OCI-LY7 (cell line): ENCODE data around the gene ARHGEF1. TPM values are rescaled to one million over a fixed set of nuclear protein-coding genes. Genes with fewer than 3 reads are reported as not detected.

ENCODE experiments used
- BruUV-seq: library from RNA; stranded (reverse); fragments of 400-500 nt; replicated peaks from 2 replicates; lab custom pipeline; 2021; lab: Mats Ljungman, UMichigan
- CTCF ChIA-PET: fragments of 300-600 bp; sonication (Branson Sonifier 250); formaldehyde crosslinking; loops from one replicate; lab custom pipeline; 2022; ENCODE audit warnings: antibody characterized with exemption; ENCODE audit not compliant: unreplicated experiment; lab: Charles Lee
- POLR2A ChIA-PET: fragments of 300-600 bp; sonication (Branson Sonifier 250); formaldehyde crosslinking; loops from one replicate; lab custom pipeline; 2022; ENCODE audit warnings: antibody characterized with exemption; lab: Charles Lee
- DNase-seq: peaks from one replicate; pipeline ENCODE4 v3.0.0-alpha.2; 2015; ENCODE audit warnings: low spot score
- H2AFZ ChIP-seq: fragments of 200-600 bp; sonication (generic), shearing (Covaris generic); 2 replicates; pipeline ENCODE4 v1.6.1; 2014; ENCODE audit warnings: mild to moderate bottlenecking, antibody characterized with exemption, low read length, moderate library complexity
- H3K27ac ChIP-seq: fragments of 200-600 bp; sonication (generic); 2 replicates; pipeline ENCODE4 v1.5.1; 2014; ENCODE audit warnings: mixed run types, low read depth, mild to moderate bottlenecking, moderate library complexity, low read length, inconsistent platforms; ENCODE audit not compliant: poor library complexity, severe bottlenecking
- H3K36me3 ChIP-seq: fragments of 200-600 bp; sonication (generic); 2 replicates; pipeline ENCODE4 v1.6.1; 2014; ENCODE audit warnings: mild to moderate bottlenecking, antibody characterized with exemption, low read length, moderate library complexity, mixed read lengths; ENCODE audit not compliant: insufficient read depth
- H3K4me1 ChIP-seq: fragments of 200-600 bp; sonication (generic); 2 replicates; pipeline ENCODE4 v1.5.1; 2014; ENCODE audit warnings: mild to moderate bottlenecking, low read length; ENCODE audit not compliant: insufficient read depth, poor library complexity, severe bottlenecking
- H3K4me2 ChIP-seq: fragments of 200-600 bp; sonication (generic); 2 replicates; pipeline ENCODE4 v1.6.1; 2014; ENCODE audit warnings: mild to moderate bottlenecking, low read length
- H3K4me3 ChIP-seq: fragments of 200-600 bp; sonication (generic); 2 replicates; pipeline ENCODE4 v1.5.1; 2014; ENCODE audit warnings: mild to moderate bottlenecking, low read depth, low read length; ENCODE audit not compliant: poor library complexity, severe bottlenecking
- H3K79me2 ChIP-seq: fragments of 200-600 bp; sonication (generic); 2 replicates; pipeline ENCODE4 v1.6.1; 2016; ENCODE audit warnings: low read depth, mild to moderate bottlenecking, low read length, moderate library complexity, mixed read lengths; ENCODE audit not compliant: insufficient read depth
- H3K9me2 ChIP-seq: fragments of 200-600 bp; sonication (generic); 2 replicates; pipeline ENCODE4 v1.6.1; 2016; ENCODE audit warnings: mild to moderate bottlenecking, low read length, mixed read lengths; ENCODE audit not compliant: insufficient read depth
- H3K9me3 ChIP-seq: fragments of 200-600 bp; sonication (generic); 2 replicates; pipeline ENCODE4 v1.6.1; 2014; ENCODE audit warnings: mild to moderate bottlenecking, mixed run types, low read length, mixed read lengths
- H4K20me1 ChIP-seq: fragments of 200-600 bp; sonication (generic); 2 replicates; pipeline ENCODE4 v1.6.1; 2014; ENCODE audit warnings: mild to moderate bottlenecking, antibody characterized with exemption, low read length, moderate library complexity, mixed read lengths; ENCODE audit not compliant: insufficient read depth
- EZH2phosphoT487 ChIP-seq: fragments of 200-600 bp; sonication (generic); IDR thresholded peaks from 2 replicates; pipeline ENCODE4 v1.6.1; 2018; ENCODE audit warnings: low read depth, borderline replicate concordance, mild to moderate bottlenecking, mixed run types, antibody characterized with exemption, low read length, moderate library complexity, mixed read lengths
- intact Hi-C: fragments of 100-400 bp; cut with micrococcal nuclease; formaldehyde crosslinking; loops from one replicate; pipeline ENCODE4 v1.10.0; 2022; ENCODE audit not compliant: unreplicated experiment
- total RNA-seq, 2 experiments: library from RNA; depleted of rRNA in 1 of 2; stranded (reverse); fragments of >200 nt in 1 of 2; shearing (Covaris generic) in 1 of 2; gene quantifications; 2 replicates each; pipeline ENCODE4 v1.2.3, GENCODE V29; 2014 to 2022
- TF ChIP-seq, protein P1 (sequence below): fragments of 200-600 bp; sonication (generic); conservative IDR thresholded peaks from 2 replicates; pipeline ENCODE4 v1.5.1; 2014; ENCODE audit warnings: mild to moderate bottlenecking, antibody characterized with exemption, low read length, moderate library complexity, mixed read lengths

The ARHGEF1 gene
- total RNA-seq, 2 experiments from 2014 or later = 96.9 to 297 TPM

DNA sequence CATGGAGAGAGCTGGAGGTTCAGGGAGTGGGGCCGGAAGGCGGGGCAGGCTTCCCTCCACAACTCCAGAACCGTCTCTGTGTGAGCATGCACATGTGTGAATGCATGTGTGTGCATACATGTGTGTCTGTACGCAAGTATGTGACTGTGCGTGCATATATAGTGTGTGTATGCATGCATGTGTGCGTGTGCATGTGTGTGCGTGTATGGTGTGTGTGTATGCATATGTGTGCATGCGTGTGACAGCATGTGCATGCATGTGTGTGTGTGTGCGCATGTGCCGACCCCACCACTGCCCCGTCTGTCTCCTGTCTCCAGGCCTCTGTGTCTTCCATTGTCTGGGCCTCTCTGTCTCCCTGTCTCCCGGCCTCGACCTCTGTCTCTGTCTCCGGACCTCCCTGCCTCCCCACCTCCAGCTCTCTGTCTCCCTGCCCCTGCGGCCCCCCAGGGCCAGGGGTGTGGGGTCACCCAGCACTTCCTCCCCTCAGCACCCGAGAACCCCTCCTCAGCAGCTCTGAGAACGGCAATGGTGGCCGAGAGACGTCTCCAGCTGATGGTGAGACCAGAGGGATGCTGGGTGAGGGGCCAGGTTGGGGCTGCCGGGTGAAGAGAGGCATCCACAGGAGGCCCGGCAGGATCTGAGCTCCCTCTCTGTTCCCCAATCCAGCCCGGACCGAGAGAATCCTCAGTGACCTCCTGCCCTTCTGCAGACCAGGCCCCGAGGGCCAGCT, 22.5 kb downstream of the ARHGEF1 start:
- CTCF ChIA-PET = no interaction called here
- DNase-seq = no peak
- Histone ChIP-seq H3K36me3 (peaks cover 66% of the 10 kb centered on the region), H3K27ac (no peak overlapping the region), H3K4me3 (no peak overlapping the region), H2AFZ (no peak overlapping the region), H4K20me1 (no peaks in the 10 kb centered on the region), H3K79me2 (no peaks in the 10 kb centered on the region), H3K4me2 (no peak overlapping the region), H3K9me2 (no peaks in the 10 kb centered on the region), H3K9me3 (no peaks in the 10 kb centered on the region), H3K4me1 (no peaks in the 10 kb centered on the region)
- TF ChIP-seq, protein P1, sequence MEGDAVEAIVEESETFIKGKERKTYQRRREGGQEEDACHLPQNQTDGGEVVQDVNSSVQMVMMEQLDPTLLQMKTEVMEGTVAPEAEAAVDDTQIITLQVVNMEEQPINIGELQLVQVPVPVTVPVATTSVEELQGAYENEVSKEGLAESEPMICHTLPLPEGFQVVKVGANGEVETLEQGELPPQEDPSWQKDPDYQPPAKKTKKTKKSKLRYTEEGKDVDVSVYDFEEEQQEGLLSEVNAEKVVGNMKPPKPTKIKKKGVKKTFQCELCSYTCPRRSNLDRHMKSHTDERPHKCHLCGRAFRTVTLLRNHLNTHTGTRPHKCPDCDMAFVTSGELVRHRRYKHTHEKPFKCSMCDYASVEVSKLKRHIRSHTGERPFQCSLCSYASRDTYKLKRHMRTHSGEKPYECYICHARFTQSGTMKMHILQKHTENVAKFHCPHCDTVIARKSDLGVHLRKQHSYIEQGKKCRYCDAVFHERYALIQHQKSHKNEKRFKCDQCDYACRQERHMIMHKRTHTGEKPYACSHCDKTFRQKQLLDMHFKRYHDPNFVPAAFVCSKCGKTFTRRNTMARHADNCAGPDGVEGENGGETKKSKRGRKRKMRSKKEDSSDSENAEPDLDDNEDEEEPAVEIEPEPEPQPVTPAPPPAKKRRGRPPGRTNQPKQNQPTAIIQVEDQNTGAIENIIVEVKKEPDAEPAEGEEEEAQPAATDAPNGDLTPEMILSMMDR = no peak
- no peak for TF ChIP-seq EZH2phosphoT487
- POLR2A ChIA-PET = no interaction called here
- intact Hi-C loops = no loop called here
- no TSS peak for BruUV-seq

DNA sequence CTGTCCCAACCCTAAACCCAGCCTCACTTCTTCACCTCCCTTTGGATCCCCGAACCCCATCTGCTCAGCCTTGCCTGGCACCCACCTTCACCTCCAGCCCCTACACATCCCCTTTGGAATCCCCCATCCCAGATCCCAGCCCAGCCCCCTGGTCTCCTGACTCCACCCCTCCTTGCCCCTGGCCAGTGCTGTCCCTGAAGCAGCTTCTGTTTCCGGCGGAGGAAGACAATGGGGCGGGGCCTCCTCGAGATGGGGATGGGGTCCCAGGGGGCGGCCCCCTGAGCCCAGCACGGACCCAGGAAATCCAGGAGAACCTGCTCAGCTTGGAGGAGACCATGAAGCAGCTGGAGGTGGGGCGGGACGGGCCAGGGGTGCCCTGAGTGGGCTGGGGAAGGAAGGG, 23.3 kb downstream of the ARHGEF1 start:
- CTCF ChIA-PET = no interaction called here
- Histone ChIP-seq H3K9me2 (no peaks in the 10 kb centered on the region), H3K4me3 (no peak overlapping the region), H2AFZ (no peak overlapping the region), H3K4me1 (no peaks in the 10 kb centered on the region), H4K20me1 (no peaks in the 10 kb centered on the region), H3K4me2 (no peak overlapping the region), H3K79me2 (no peaks in the 10 kb centered on the region), H3K36me3 (peaks cover 63% of the 10 kb centered on the region), H3K9me3 (no peaks in the 10 kb centered on the region), H3K27ac (no peak overlapping the region)
- TF ChIP-seq EZH2phosphoT487 = no peak
- TF ChIP-seq, protein P1 = no peak
- no peak for DNase-seq
- POLR2A ChIA-PET = no interaction called here
- no TSS peak for BruUV-seq
- intact Hi-C loops = no loop called here

DNA sequence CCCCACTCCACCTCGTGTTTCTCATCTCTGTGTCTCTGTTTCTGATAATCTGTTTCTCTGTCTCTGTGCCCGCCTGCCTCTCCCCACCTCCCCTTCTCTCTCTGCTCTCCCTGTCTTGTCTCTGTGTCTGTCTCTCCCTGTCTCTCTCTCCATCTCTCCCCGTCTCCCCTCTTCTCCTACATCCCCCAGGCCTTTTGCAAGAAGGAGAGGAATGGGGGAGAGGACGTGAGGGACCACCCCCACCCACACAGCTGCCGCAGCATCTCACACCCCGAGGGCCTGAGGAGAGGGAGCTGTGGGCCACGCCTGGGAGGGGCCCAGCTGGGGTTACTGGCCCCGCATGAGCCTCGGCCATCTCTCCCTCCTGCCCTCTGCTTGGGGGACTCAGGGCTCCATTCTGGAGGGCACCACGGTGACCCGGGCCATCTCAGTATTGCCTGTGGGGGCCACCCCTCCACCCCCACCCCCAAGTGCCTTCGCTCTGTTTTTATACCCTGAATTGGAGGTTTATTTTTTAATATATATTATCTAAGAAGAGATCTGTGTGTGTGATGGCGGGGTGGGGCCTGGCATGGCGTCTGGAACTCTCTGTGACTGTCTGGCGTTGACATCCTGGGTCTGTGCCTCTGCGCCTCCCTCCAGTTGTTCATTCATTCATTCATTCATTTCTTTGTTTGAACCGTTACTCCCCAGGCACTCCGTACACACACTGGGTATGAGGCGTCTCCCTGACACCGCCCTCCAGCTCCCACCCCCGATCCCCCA, 24.1 kb downstream of the ARHGEF1 start:
- Histone ChIP-seq H3K9me2 (no peaks in the 10 kb centered on the region), H3K36me3 (peaks cover 54% of the 10 kb centered on the region), H3K27ac (no peak overlapping the region), H3K4me2 (no peak overlapping the region), H3K9me3 (no peaks in the 10 kb centered on the region), H3K79me2 (no peaks in the 10 kb centered on the region), H3K4me1 (peaks cover 7% of the 10 kb centered on the region), H2AFZ (no peak overlapping the region), H4K20me1 (no peaks in the 10 kb centered on the region), H3K4me3 (no peak overlapping the region)
- TF ChIP-seq, protein P1 = no peak
- no peak for TF ChIP-seq EZH2phosphoT487
- CTCF ChIA-PET = no interaction called here
- intact Hi-C loops = no loop called here
- DNase-seq = no peak
- BruUV-seq = TSS peak; percentile 78
- POLR2A ChIA-PET = no interaction called here
